Endothelial cell of hepatic sinusoid (primary cell): ENCODE data around the gene CAB39L.

Source experiments
- in situ Hi-C: cut with HindIII; loops from 2 replicates; pipeline ENCODE4 v1.10.0; 2017; ENCODE audit warnings: low sequenced_read_pairs

Gene CAB39L

DNA sequence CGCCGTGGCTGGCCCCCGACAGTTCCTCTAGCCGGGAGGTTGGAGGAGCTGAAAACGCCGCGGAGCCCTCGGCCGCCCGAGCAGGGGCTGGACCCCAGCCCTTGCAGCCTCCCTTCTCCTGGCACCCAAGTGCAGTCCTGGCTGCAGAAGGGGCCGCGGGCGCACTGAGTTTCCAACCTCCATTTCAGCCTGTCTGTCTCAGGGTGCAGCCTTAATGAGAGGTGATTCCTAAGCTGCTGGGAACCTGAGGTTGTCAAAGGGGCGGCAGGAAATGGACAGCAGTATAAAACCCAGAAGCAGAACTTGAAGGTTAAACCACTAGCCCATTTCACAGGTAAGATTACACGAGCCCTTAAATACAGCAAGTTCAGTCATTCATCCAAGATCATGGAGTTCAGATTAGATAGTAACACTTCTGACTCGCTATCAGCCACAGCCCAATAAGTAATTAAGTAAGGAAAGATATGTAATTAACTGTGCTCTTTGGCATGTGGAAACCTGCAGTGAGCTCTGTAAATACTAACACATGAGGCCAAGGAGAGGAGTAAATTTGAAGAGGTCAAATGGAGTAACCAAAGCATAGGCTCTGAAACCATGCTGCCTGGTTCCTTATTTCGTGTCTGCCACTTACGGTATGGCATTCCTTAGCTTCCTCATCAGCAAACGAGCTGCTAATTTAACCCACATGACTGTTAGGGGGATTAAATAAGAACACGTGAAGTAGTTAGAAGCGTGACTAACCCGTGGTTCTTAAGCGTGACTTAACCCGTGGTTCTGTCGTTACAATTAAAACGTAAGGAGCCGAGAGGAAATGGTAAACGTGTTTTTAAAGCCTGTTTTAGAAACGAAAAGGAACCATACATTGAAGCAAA is 896 bp upstream of the CAB39L start:
- in situ Hi-C loops = loop anchor here (5.0 kb wide), 1 partner anchor 48 kb away; no protein-coding TSS in a partner anchor

DNA sequence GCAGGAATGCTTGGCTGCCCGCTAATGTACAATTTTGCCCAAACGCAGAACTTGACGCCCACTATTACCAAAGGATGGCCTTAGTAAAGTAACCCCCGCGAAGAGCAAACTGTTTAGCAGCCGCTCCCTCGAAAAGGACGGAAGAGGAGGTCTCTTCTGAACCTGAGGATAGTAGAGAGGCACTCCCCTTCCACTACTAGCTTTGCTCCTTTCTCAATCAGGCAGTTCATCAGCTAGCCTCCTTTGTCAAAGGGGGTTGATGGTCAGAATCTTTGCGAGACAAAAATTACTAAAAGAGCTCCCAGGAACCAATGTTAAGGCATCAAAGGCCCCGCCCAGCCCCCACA is 534 bp downstream of the CAB39L start:
- in situ Hi-C loops = no loop called here

DNA sequence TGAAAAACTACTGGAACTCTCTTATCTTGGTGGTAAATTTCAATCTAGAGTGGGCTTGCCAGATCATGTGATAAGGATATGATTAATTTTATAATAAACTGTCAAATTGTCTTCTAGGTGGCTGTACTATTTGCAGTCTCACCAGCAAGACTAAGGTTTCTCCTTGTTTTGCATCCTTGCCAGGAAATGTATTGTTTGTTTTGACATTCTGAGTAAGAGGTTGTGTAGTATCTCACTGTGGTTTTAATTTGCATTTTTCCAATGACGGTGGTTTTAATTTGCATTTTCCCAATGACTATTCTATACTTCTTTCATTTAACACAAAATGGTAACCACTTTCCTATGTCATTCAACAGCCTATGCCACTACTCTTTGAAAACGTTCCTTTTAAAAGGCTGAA is 2.0 kb downstream of the CAB39L start:
- in situ Hi-C loops = no loop called here

DNA sequence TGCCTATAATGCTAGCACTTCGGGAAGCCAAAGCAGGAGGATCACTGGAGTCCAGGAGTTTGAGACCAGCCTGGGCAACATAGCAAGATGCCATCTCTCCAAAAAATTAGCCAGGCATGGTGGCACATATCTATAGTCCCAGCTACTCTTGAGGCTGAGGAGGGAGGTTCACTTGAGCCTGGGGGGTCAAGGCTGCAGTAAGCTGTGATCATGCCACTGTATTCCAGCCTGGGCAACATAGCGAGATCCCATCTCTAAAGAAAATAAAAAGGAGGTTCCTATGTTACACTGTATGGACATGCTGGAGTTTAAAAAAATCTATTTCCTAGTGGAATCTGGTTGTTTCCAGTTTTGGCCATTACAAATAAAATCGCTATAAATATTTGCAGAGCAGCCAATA is 2.6 kb downstream of the CAB39L start:
- in situ Hi-C loops = no loop called here

DNA sequence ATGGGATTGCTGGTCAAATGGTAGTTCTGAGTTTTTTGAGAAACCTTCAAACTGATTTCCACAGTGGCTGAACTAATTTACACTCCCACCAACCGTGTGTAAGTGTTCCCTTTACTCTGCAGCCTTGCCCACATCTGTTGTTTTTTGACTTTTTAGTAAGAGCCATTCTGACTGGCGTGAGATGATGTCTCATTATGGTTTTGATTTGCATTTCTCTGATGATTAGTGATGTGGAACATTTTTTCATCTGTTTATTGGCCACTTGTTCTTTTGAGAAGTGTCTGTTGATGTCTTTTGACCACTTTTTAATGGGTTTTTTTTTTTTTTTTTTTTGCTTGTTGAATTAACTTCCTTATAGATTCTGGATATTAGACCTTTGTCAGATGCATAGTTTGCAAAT is 4.3 kb downstream of the CAB39L start:
- in situ Hi-C loops = no loop called here

DNA sequence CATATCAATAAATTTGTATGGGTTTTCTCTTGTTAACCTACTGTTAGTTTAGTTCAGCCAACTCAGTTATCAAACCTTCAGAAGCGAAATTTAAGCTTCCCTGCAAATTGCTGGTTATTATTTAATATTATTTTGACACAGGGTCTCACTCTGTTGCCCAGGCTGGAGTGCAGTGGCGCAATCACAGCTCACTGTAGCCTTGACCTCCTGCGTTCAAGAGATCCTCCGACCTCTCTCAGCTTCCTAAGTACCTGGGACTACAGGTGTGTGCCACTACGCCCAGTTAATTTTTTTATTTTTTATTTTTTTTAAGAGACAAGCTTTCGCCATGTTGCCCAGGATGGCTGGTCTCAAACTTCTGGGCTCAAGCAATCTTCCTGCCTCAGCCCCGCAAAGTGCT is 6.2 kb downstream of the CAB39L start:
- in situ Hi-C loops = no loop called here

DNA sequence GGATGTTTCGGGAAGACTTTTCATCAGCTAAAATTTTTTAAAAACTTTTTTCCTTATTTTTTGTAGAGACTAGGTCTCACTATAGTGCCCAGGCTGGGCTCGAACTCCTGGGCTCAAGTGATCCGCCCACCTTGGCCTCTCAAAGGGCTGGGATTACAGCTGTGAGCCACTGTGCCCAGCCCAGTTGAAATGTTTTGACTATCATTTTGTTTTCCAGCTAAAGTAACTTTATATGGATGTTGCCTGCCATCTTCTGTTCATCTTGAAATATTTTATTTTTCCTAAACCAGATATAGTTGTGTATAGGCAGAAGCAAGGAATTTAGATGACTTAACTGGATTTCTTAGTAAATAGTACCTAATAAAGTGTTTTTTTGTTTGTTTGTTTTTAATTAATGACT is 7.0 kb downstream of the CAB39L start:
- in situ Hi-C loops = no loop called here

DNA sequence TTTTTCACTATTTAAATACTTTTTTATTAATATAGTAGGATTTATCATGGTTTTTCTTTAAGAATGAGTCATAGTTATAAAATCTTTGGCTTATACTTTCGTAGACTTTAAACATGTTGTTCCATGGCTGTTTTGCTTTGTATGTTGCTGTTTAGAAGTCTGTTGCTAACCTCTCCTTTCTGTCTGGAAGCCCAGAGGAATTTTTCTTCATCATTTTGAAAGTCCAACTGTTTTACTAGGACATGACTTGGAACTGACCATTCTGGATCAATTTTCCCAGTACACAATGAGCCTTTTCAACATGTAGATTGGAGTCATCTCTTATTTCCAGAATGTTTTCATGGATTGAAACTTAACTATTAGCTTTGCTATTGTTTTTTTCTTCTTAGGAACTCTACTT is 7.9 kb downstream of the CAB39L start:
- in situ Hi-C loops = no loop called here

DNA sequence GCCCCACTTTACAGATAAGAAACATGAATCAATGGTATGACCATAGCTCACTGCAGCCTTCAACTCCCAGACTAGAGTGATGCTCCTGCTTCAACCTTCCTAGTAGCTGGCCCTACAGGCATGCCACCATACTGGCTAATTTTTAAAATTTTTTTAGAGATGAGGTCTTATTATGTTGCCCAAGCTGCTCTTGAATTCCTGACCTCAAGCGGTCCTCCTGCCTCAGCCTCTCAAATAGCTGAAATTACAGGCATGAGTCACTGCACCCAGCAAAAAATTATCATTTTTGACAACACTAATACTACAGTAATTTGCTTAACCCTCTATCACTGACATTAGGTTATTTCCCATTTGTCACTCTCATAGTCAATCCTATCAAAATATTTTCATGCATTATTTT is 14.7 kb downstream of the CAB39L start:
- in situ Hi-C loops = no loop called here

DNA sequence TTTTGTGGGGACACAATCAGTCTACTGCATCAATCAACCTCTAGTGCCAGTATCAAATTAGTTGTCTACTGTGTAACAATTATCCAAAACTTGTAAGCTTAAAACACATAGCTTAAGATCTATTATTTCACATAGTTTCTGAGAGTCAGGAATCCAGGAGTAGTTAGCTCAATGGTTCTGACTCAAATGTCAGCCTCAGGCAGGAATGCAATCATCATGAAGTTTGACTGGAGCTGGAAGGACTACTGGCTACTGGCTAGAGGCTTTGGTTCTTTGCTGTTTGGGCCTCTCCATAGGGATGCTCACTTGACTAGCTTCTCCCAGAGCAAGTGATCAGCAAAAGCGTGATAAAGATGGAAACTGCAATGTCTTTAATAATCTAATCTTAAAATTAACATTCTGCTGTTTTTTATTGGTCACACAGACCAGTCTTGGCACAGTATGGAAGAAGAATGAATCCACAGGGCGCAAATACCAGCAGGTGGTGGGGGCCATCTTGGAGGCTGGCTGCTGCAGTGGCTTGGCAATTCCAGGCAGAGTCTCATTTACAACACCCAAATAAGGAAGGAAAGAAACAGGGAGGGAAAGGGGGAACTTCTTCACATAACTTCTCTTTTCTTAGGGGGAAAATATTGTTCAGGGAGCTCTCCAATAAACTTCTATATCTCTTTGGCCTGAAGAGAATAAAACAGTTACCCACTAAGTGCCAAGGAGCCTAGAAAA is 15.7 kb downstream of the CAB39L start:
- in situ Hi-C loops = no loop called here

DNA sequence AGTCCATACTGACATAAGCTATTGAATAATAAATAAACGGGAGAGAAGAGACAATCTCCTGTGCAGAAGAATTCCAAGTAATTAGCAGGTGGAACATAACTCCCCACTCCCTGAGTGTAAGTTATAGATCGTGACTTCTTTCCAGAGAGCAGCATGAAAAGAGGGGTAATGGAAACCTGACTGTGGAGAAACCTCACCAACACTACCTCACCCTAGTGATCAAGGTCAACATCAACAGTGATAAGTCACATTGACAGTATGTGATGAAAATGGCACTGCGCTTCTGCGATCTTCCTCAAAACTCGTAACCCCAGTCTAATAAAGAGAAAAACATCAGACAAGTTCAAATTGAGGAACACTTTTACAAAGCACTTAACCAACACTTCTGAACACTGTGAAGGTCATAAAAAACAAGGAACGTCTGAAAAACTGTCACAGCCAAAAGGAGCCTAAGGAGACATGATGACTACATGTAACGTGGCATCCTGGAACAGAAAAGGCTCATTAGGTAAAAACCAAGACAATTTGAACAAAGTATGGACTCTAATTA is 19.8 kb downstream of the CAB39L start:
- in situ Hi-C loops = no loop called here

DNA sequence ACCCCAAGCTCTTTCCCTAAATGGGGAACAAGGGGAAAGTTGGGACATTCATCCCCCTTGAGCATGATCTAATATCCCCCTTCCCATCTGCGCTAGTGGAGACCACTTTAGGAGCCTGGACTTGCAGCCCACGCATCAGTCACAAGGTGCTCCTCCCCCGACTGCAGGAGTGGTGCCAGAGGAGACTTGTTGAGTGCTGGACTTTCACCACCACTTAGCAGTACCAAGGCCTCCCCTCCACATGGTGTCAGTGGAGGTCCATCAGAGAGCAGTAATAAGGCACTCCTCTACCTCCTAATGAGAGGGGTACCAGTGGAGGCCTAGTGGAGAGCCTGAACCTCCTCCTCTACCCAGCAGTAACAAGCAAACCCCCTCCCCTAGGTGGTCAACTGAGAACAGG is 22.5 kb downstream of the CAB39L start:
- in situ Hi-C loops = no loop called here

DNA sequence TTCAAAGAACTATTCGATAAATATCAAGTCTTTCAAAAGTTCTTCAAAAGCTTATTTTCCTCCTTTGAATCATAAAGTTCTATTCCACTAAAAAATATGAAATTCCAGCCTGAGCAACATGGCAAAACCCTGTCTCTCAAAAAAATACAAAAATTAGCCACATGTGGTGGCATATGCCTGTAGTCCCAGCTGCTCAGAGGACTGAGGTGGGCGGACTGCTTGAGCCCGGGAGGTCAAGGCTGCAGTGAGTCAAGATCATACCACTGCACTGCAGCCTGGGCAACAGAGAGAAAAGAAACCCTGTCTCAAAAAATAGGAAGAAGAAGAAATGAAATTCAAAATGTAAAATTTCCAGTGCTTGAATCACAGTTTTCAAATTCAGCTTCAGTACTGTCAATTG is 24.6 kb downstream of the CAB39L start:
- in situ Hi-C loops = no loop called here

DNA sequence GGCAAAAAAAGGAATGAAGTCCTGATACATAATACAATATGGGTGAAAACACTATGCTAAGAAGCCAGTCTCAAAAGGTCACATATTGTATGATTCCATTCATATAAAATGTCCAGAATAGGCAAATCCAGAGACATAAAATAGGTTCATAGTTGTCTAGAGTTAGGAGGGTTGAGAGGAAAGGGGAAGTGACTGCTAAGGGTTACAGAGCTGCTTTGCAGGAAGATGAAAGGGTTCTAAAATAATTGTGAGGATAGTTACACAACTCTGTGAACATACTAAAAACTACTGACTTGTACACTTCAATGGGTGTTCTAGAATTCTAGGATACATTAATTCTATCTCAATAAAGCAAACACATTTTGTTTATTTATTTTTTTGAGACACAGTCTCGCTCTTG is 25.7 kb downstream of the CAB39L start:
- in situ Hi-C loops = no loop called here

DNA sequence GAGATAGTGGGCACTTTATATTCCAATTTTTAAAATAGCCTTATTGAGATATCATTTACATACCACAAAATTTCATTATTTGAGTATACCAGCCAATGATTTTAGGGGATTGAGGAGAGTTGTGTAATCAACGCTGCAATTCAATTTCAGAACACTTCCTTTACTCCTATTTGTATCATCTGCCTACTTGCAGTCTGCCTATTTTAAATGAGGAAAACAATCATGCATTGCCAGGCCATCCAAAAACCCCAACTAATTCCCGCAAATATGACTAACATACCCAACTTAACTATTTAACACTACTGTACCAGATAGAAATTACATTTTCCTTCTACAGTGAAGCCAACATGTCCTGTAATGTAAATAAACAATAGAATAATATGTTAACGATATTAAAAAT is 26.7 kb downstream of the CAB39L start:
- in situ Hi-C loops = no loop called here

DNA sequence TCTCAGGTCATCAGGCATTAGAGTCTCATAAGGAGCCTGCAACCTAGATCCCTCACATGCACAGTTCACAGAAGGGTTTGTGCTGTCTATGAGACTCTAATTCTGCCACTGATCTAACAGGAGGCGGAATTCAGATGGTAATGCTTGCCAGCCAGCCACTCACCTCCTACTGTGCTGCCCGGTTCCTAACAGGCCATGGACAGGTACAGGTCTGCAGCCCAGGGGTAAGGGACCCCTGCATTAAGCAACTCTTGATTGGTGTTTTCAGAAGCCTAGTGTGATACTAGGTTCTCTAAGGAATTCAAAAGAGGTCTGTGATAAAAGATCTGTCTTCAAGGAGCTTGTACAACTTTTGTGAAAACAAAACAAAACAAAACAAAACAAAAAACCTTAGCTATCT is 31.1 kb downstream of the CAB39L start:
- in situ Hi-C loops = no loop called here

DNA sequence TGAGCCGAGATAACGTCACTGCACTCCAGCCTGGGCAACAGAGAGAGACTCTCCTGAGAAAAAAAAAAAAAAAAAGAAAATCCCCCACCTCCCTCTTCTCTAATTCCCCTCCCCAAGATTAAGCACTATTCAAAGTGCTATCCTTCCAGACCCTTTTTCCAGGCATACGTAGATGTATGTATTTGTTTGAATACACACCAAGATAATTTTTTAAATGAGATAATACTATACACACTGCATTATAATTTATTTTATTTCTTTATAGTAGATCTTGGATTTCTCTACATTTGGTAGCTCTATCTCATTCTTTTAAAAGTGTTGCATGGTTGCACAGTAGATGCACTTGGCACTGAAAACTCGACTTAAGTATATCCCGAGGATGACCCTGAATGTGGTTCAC is 32.5 kb downstream of the CAB39L start:
- in situ Hi-C loops = no loop called here

DNA sequence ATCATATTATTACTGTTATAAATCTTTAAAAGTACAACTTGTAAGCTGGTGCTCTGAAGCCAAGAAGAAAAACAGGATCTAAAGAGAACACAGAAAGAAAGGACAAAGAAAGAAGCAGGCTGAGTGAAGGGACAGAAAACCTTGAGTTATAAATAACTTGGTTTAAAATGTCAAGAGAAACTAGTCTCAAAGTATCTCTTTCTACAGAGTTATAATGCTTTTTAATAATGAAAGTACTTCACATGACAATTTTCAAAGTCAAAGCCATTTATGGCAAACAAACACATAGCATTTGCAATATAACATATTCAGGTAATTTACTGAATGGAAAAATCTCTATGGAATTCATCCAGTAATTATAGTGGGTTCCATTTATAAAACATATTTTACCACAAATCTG is 33.4 kb downstream of the CAB39L start:
- in situ Hi-C loops = no loop called here

DNA sequence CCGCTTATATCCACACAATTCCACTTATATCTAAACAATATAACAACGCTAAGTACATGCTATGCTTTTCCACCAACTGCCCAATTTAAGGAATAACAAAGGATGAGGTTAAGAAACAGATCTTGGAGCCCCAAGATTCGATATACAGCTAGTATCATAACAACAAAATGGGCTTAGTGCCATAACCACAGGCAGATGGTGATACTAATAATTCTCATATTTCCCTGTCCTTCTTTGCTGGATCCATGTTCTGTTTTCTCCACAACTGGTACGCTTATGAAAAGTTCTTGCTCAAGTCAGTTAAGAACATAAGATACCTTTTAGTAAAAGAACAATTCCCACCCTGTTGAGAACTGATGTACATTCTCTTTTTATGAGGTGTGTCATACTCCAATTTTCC is 33.9 kb downstream of the CAB39L start:
- in situ Hi-C loops = no loop called here

DNA sequence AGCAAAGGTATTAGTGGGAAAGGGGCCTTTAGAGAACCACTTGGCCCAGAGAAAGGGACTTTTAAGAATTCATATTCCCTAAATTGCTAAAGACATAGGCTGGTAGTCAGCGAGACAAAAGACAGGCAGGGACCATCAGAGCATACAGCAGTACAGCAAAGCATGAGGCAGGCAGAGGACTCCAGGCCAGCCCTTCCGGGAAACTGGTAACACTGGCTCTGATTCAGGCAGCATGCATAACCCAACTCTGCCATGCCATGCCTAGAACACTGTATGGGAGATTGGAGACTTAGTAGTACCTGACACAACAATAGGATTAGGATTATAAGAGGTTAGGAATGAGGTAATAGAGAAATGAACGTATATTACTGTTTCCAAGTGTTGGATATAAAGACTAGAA is 34.9 kb downstream of the CAB39L start:
- in situ Hi-C loops = no loop called here

DNA sequence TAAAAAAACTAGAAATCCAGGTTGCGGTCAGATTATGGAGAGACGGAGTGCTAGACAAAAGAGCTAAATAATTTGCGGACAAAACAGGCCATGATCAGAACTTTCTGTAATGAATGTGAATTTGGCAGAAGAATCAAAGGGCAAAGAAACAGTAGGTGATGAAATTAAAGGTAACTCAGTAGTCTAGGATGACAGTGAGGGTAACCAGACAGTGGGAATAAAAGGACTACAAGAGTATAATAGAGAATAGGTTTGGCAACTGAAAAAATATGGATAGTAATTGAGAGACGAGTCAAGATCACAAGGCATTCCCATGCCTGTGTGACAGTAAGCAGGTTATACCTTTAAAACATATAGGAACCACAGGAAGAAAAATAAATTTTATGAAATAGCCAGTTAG is 35.9 kb downstream of the CAB39L start:
- in situ Hi-C loops = no loop called here

DNA sequence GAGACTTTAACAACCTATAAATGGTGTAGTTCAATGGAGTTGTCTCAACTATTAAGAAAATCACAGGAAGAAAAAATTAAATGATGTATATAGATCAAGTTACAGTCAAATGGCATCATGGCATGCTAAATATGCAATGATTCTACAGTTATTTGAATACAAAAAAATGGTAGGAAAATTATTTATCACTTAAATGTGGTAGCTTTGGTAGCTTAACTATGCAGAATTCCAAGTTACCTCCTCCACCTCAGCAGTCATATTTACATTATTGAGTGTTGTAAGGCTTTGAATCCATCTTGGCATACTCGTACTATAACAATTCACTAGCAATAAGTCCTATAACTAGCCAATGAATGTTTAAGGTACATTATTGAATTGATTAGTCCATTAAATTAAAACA is 36.8 kb downstream of the CAB39L start:
- in situ Hi-C loops = no loop called here
